HG03045 (cell line): Measurements from ENCODE around the gene ANKRD33B.
"Not testable (repeated sequence)": the region's sequence is repeated elsewhere in the genome, so short reads cannot be mapped to it uniquely, and the experiment has no call there.

Source experiments
- ATAC-seq: cut with Tn5 transposase; IDR thresholded peaks from one replicate; pipeline ENCODE4 v1.9.1; 2021; ENCODE audit warnings: mild to moderate bottlenecking, moderate library complexity; ENCODE audit not compliant: unreplicated experiment

Gene ANKRD33B

GRCh38 chr5:10653043-10653442, 89.2 kb downstream of the ANKRD33B start:
- ATAC-seq = no peak

GRCh38 chr5:10653751-10654400, 90.0 kb downstream of the ANKRD33B start:
- ATAC-seq = no peak

- no peak for ATAC-seq
These were observed 90.7 kb downstream of the ANKRD33B start for GRCh38 chr5:10654566-10654965.

GRCh38 chr5:10655161-10655971, 91.5 kb downstream of the ANKRD33B start:
- ATAC-seq = no peak

GRCh38 chr5:10655972-10656830, 92.3 kb downstream of the ANKRD33B start:
- no peak for ATAC-seq

GRCh38 chr5:10658265-10658664, 94.4 kb downstream of the ANKRD33B start:
- no peak for ATAC-seq

GRCh38 chr5:10660135-10660534, 96.3 kb downstream of the ANKRD33B start:
- ATAC-seq = no peak

- ATAC-seq = no peak
These were observed 97.0 kb downstream of the ANKRD33B start for GRCh38 chr5:10660720-10661387.

- ATAC-seq = no peak
These were observed 97.5 kb downstream of the ANKRD33B start for GRCh38 chr5:10661401-10661800.

GRCh38 chr5:10662083-10662482, 98.2 kb downstream of the ANKRD33B start:
- no peak for ATAC-seq

- no peak for ATAC-seq
These were observed 99.0 kb downstream of the ANKRD33B start for GRCh38 chr5:10662661-10663488.

GRCh38 chr5:10663489-10664179, 99.8 kb downstream of the ANKRD33B start:
- ATAC-seq = no peak

GRCh38 chr5:10664180-10664769, 100.4 kb downstream of the ANKRD33B start:
- not testable (repeated sequence) for ATAC-seq

- ATAC-seq = no peak
These were observed 101.9 kb downstream of the ANKRD33B start for GRCh38 chr5:10665799-10666198.

- ATAC-seq = no peak
These were observed 102.8 kb downstream of the ANKRD33B start for GRCh38 chr5:10666531-10667299.

- no peak for ATAC-seq
These were observed 103.7 kb downstream of the ANKRD33B start for GRCh38 chr5:10667431-10668057.

- ATAC-seq = no peak
These were observed 104.8 kb downstream of the ANKRD33B start for GRCh38 chr5:10668697-10669096.

- no peak for ATAC-seq
These were observed 106.1 kb downstream of the ANKRD33B start for GRCh38 chr5:10669983-10670382.
